Measurements from ENCODE around the gene MED16. TPM values are rescaled to one million over a fixed set of nuclear protein-coding genes. Genes with fewer than 3 reads are reported as not detected.

The MED16 gene
- total RNA-seq, 2 experiments from 2014 or later = 19.1 to 54.3 TPM

DNA sequence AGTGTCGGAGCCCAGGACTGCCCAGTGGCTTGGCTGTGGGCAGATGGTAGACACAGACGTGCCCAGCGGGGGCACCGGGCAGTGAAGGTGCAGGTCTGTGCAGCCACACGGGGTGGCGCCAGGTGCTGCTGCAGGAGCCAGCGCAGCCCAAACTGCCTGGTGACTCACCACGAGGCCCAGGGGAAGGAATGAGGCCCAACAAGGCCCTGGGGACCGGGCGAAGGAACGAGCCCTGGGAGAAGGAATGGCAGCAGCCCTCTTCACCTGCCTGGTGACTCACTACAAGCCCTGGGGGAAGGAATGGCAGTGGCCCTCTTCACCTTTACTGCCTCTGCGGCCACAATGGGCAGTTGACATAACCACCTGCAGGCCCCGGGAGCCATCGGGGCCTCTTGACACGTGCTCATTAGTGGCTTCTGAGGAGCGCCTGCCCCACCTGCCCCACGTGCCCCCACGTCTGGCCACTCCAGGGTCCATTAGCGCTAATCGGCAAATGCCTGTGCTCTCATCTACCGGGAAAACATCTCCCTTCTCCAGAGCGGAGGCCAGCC, 9.3 kb downstream of the MED16 start:
- H3K4me3 ChIP-seq (ENCODE audit: low read depth, low read length, poor library complexity, severe bottlenecking) = no peak overlapping the region
- no TSS peak for BruUV-seq (replicated peaks)
- no peak overlapping the region for H3K4me2 ChIP-seq (ENCODE audit: low read length)

DNA sequence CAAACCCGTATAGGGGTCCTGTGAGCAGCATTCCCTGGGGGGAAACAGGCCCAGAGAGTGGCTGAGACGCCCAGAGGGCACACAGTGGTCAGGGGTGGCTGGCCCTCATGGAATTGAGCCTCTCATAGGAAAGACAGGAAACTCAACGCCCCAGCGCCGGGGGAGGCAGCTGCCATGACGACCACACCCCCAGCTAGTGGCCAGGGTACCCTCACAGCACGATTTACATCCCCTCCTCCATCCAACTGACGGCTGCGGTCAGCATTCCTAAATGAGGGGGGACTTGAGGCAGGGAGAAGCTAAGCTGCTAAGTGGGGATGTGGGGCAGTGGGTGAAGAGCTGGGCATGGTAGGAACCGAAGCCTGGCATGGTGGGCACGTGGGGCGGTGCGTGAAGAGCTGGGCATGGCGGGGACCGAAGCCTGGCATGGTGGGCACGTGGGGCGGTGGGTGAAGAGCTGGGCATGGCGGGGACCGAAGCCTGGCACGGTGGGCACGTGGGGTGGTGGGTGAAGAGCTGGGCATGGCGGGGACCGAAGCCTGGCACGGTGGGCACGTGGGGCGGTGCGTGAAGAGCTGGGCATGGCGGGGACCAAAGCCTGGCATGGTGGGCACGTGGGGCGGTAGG, 10.0 kb downstream of the MED16 start:
- POLR2A ChIA-PET = no interaction called here
- H3K4me2 ChIP-seq (ENCODE audit: low read length) = no peak overlapping the region
- intact Hi-C loops (cut with micrococcal nuclease; ENCODE audit: unreplicated experiment) = no loop called here

More for the DNA sequence above, 9.3 kb downstream of the MED16 start:
- H3K9me2 ChIP-seq (ENCODE audit: insufficient read depth, low read length) = no peaks in the 10 kb centered on the region
- CTCF ChIA-PET (ENCODE audit: unreplicated experiment) = no interaction called here
- no peaks in the 10 kb centered on the region for H3K4me1 ChIP-seq (ENCODE audit: insufficient read depth, low read length, poor library complexity, severe bottlenecking)
- H3K9me3 ChIP-seq (ENCODE audit: low read length) = no peaks in the 10 kb centered on the region
- H4K20me1 ChIP-seq (ENCODE audit: insufficient read depth, low read length) = no peaks in the 10 kb centered on the region
- TF ChIP-seq, protein P1, sequence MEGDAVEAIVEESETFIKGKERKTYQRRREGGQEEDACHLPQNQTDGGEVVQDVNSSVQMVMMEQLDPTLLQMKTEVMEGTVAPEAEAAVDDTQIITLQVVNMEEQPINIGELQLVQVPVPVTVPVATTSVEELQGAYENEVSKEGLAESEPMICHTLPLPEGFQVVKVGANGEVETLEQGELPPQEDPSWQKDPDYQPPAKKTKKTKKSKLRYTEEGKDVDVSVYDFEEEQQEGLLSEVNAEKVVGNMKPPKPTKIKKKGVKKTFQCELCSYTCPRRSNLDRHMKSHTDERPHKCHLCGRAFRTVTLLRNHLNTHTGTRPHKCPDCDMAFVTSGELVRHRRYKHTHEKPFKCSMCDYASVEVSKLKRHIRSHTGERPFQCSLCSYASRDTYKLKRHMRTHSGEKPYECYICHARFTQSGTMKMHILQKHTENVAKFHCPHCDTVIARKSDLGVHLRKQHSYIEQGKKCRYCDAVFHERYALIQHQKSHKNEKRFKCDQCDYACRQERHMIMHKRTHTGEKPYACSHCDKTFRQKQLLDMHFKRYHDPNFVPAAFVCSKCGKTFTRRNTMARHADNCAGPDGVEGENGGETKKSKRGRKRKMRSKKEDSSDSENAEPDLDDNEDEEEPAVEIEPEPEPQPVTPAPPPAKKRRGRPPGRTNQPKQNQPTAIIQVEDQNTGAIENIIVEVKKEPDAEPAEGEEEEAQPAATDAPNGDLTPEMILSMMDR (conservative IDR thresholded peaks at IDR 0.05; ENCODE audit: low read length) = no peak
- TF ChIP-seq EZH2phosphoT487 (IDR thresholded peaks at IDR 0.05; ENCODE audit: borderline replicate concordance, low read depth, low read length) = no peak
- DNase-seq (ENCODE audit: low spot score) = no peak
- H2AFZ ChIP-seq (ENCODE audit: low read length) = no peak overlapping the region
- no peak overlapping the region for H3K27ac ChIP-seq (ENCODE audit: low read depth, low read length, poor library complexity, severe bottlenecking)
- no peaks in the 10 kb centered on the region for H3K79me2 ChIP-seq (ENCODE audit: insufficient read depth, low read depth, low read length)
- POLR2A ChIA-PET = no interaction called here
- intact Hi-C loops (cut with micrococcal nuclease; ENCODE audit: unreplicated experiment) = no loop called here
- H3K36me3 ChIP-seq (ENCODE audit: insufficient read depth, low read length) = peaks cover 52% of the 10 kb centered on the region

More for the DNA sequence above, 10.0 kb downstream of the MED16 start:
- Histone ChIP-seq H3K79me2 (ENCODE audit: insufficient read depth, low read depth, low read length) (no peaks in the 10 kb centered on the region), H3K27ac (ENCODE audit: low read depth, low read length, poor library complexity, severe bottlenecking) (no peak overlapping the region), H3K9me3 (ENCODE audit: low read length) (no peaks in the 10 kb centered on the region), H4K20me1 (ENCODE audit: insufficient read depth, low read length) (no peaks in the 10 kb centered on the region), H3K9me2 (ENCODE audit: insufficient read depth, low read length) (no peaks in the 10 kb centered on the region), H3K4me1 (ENCODE audit: insufficient read depth, low read length, poor library complexity, severe bottlenecking) (no peaks in the 10 kb centered on the region), H3K36me3 (ENCODE audit: insufficient read depth, low read length) (peaks cover 47% of the 10 kb centered on the region), H3K4me3 (ENCODE audit: low read depth, low read length, poor library complexity, severe bottlenecking) (no peak overlapping the region), H2AFZ (ENCODE audit: low read length) (no peak overlapping the region)
- BruUV-seq (replicated peaks) = no TSS peak
- TF ChIP-seq, protein P1 (conservative IDR thresholded peaks at IDR 0.05; ENCODE audit: low read length) = no peak
- TF ChIP-seq EZH2phosphoT487 (IDR thresholded peaks at IDR 0.05; ENCODE audit: borderline replicate concordance, low read depth, low read length) = no peak
- DNase-seq (ENCODE audit: low spot score) = no peak
- CTCF ChIA-PET (ENCODE audit: unreplicated experiment) = interaction anchor here (0.5 kb wide), 1 partner anchor 279 kb away, joined by 3 read pairs; no protein-coding TSS in a partner anchor
